K562 (cell line): ENCODE results near the gene ZSWIM8. TPM values are rescaled to one million over a fixed set of nuclear protein-coding genes. Genes with fewer than 3 reads are reported as not detected.

Experiments
- ARID1B ChIP-seq: fragments of 450-650 bp; IDR thresholded peaks from 2 replicates; pipeline ENCODE4 v1.6.1; 2016; ENCODE audit warnings: antibody characterized with exemption, mild to moderate bottlenecking, inconsistent platforms
- CXXC5 ChIP-seq: fragments of 250-450 bp; sonication (Bioruptor Pico); IDR thresholded peaks from 2 replicates; pipeline ENCODE4 v1.8.0; 2022; ENCODE audit warnings: inconsistent platforms, mild to moderate bottlenecking, moderate library complexity
- GABPA ChIP-seq: fragments of 200-800 bp; sonication (Bioruptor generic); conservative IDR thresholded peaks from 2 replicates; pipeline ENCODE4 v1.6.1; 2016; ENCODE audit warnings: low read depth, missing genetic modification characterization, missing compliant biosample characterization
- KLF6 ChIP-seq: fragments of 250-450 bp; sonication (Bioruptor Pico); IDR thresholded peaks from 2 replicates; pipeline ENCODE4 v1.4.0; 2020; ENCODE audit warnings: mild to moderate bottlenecking, moderate library complexity, borderline replicate concordance
- SAP30 ChIP-seq: fragments of 200-600 bp; sonication (generic); IDR thresholded peaks from 2 replicates; pipeline ENCODE4 v1.6.1; 2012; ENCODE audit warnings: borderline replicate concordance, low read depth, mild to moderate bottlenecking, moderate library complexity, low read length, control low read depth, inconsistent platforms; ENCODE audit not compliant: insufficient read depth, poor library complexity, severe bottlenecking
- STAG1 ChIP-seq: sonication (generic); formaldehyde crosslinking; IDR thresholded peaks from 2 replicates; pipeline ENCODE4 v1.5.0; 2020; ENCODE audit warnings: missing genetic modification reagents, borderline replicate concordance
- ZBTB7A ChIP-seq: IDR thresholded peaks from 2 replicates; pipeline ENCODE4 v1.6.1; 2011; ENCODE audit warnings: low read depth, mild to moderate bottlenecking, low read length, moderate library complexity, borderline replicate concordance; ENCODE audit not compliant: control insufficient read depth
- ZC3H11A ChIP-seq: IDR thresholded peaks from 2 replicates; pipeline ENCODE4 v1.6.1; 2012; ENCODE audit warnings: low read depth, low read length, improper control_type of control experiment
- polyA plus RNA-seq, 8 experiments: library from polyadenylated mRNA; depleted of rRNA in 4 of 8; stranded (reverse) in 5 of 8; unstranded in 3 of 8; fragments of >200 nt; fragmentation: Nextera tagmentation in 2 of 8; fragmentation: Illumina TruSeq in 1 of 8; extraction: Ambion mirVana in 2 of 8; extraction: Trizol in 1 of 8; gene quantifications; 2 replicates each; pipeline versions ENCODE4 v1.2.1 to v1.2.3, GENCODE V29; 2011 to 2014; ENCODE audit warnings: inconsistent platforms in 1 of 8, missing spikeins in 1 of 8
- total RNA-seq, 7 experiments: library from RNA; depleted of rRNA in 6 of 7; stranded (reverse); fragments of >200 nt in 6 of 7; fragmentation: Illumina TruSeq in 2 of 7; extraction: Trizol in 2 of 7; gene quantifications; 2 replicates each; pipeline versions ENCODE4 v1.2.1 to v1.2.3, GENCODE V29; 2011 to 2021; ENCODE audit warnings: low replicate concordance in 1 of 7
- TF ChIP-seq, protein P1 (sequence below): sonication (generic); formaldehyde crosslinking; IDR thresholded peaks from 2 replicates; pipeline ENCODE4 v1.8.1; 2023; ENCODE audit warnings: mild to moderate bottlenecking, missing genetic modification reagents, moderate library complexity
- TF ChIP-seq, protein P2 (sequence below), 2 experiments: fragments of 200-800 bp in 1 of 2; sonication (Bioruptor generic) in 1 of 2; sonication (generic) in 1 of 2; formaldehyde crosslinking in 1 of 2; IDR thresholded peaks in 1 of 2; conservative IDR thresholded peaks in 1 of 2; 2 replicates each; pipeline versions ENCODE4 v1.5.0 to v1.6.1; 2016 to 2020; ENCODE audit warnings: missing compliant biosample characterization in 1 of 2, missing genetic modification characterization in 1 of 2, missing genetic modification reagents in 1 of 2
- TF ChIP-seq, protein P3 (sequence below): fragments of 450-650 bp; IDR thresholded peaks from 2 replicates; pipeline ENCODE4 v1.6.1; 2016
- TF ChIP-seq, protein P4 (sequence below), 2 experiments: fragments of 450-650 bp; formaldehyde crosslinking in 1 of 2; IDR thresholded peaks; 2 replicates each; pipeline versions ENCODE4 v1.4.0 to v1.6.1; 2014 to 2020; ENCODE audit warnings: mild to moderate bottlenecking in 2 of 2, borderline replicate concordance in 1 of 2, low read depth in 1 of 2

The ZSWIM8 gene
- total and polyA plus RNA-seq, 9 of the 15 experiments (the other 6 are each of a cell fraction or from before 2014, with no cell fraction given) = 5.6 to 47.8 (median 26.7) TPM

DNA sequence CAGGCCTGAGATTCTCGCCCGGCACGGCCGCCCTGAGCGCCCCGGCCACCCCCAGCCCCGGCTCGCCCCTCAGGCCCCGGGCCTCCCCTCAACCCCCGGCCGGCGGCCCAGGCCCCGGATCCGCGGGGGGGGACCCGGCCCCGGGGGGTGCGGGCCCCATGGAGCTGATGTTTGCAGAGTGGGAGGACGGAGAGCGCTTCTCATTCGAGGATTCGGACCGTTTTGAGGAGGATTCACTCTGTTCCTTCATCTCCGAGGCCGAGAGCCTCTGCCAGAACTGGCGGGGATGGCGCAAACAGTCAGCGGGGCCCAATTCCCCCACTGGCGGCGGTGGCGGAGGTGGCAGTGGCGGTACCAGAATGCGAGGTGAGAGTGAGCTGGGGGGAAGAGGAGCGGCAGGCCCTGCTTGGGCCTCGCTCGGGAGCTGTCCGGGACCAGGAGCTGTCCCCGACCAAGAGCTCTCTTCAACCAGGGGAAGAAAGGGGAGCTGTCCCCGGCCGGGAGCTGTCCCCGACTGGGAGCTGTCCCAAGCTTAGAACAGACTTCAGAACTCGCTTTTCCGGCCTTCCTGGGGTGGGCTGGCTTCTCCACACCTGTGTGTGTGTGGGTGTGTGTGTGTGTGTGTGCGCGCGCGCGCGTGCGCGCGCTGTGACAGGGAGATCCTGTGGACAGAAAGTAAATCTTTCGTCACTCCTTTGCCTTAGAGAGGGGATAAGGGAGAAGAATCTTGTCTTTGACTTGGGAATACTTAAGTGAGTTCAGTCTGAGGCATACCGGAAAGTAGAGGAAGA lies 510 bp downstream of the ZSWIM8 start (continued):
- 0 out of 2 replicates have a peak, but pooled peaks have one; percentile 40 for TF ChIP-seq STAG1 (CRISPR knock-in tag)
- peak; percentile 6; the same call in 1 of the 2 replicates for TF ChIP-seq CXXC5 (CRISPR knock-in tag)
- TF ChIP-seq KLF6 (CRISPR knock-in tag) = no peak
- peak; percentile 80 for TF ChIP-seq SAP30
- TF ChIP-seq ARID1B = peak; percentile 25; the same call in 1 of the 2 replicates
- TF ChIP-seq ZC3H11A = 0 out of 2 replicates have a peak, but pooled peaks have one; percentile 9
- TF ChIP-seq, protein P1, sequence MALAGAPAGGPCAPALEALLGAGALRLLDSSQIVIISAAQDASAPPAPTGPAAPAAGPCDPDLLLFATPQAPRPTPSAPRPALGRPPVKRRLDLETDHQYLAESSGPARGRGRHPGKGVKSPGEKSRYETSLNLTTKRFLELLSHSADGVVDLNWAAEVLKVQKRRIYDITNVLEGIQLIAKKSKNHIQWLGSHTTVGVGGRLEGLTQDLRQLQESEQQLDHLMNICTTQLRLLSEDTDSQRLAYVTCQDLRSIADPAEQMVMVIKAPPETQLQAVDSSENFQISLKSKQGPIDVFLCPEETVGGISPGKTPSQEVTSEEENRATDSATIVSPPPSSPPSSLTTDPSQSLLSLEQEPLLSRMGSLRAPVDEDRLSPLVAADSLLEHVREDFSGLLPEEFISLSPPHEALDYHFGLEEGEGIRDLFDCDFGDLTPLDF (CRISPR knock-in tag) = peak; percentile 10; the same call in 1 of the 2 replicates
- TF ChIP-seq, protein P2, sequence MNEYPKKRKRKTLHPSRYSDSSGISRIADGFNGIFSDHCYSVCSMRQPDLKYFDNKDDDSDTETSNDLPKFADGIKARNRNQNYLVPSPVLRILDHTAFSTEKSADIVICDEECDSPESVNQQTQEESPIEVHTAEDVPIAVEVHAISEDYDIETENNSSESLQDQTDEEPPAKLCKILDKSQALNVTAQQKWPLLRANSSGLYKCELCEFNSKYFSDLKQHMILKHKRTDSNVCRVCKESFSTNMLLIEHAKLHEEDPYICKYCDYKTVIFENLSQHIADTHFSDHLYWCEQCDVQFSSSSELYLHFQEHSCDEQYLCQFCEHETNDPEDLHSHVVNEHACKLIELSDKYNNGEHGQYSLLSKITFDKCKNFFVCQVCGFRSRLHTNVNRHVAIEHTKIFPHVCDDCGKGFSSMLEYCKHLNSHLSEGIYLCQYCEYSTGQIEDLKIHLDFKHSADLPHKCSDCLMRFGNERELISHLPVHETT (CRISPR knock-in tag; conservative IDR thresholded peaks at IDR 0.05 in 1 of 2, IDR thresholded peaks at IDR 0.05 in 1 of 2) = no peak
- peak; percentile 2; the same call in 1 of the 2 replicates for TF ChIP-seq ZBTB7A
- TF ChIP-seq, protein P3, sequence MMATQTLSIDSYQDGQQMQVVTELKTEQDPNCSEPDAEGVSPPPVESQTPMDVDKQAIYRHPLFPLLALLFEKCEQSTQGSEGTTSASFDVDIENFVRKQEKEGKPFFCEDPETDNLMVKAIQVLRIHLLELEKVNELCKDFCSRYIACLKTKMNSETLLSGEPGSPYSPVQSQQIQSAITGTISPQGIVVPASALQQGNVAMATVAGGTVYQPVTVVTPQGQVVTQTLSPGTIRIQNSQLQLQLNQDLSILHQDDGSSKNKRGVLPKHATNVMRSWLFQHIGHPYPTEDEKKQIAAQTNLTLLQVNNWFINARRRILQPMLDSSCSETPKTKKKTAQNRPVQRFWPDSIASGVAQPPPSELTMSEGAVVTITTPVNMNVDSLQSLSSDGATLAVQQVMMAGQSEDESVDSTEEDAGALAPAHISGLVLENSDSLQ = peak; percentile 31; the same call in 1 of the 2 replicates
- TF ChIP-seq, protein P4, sequence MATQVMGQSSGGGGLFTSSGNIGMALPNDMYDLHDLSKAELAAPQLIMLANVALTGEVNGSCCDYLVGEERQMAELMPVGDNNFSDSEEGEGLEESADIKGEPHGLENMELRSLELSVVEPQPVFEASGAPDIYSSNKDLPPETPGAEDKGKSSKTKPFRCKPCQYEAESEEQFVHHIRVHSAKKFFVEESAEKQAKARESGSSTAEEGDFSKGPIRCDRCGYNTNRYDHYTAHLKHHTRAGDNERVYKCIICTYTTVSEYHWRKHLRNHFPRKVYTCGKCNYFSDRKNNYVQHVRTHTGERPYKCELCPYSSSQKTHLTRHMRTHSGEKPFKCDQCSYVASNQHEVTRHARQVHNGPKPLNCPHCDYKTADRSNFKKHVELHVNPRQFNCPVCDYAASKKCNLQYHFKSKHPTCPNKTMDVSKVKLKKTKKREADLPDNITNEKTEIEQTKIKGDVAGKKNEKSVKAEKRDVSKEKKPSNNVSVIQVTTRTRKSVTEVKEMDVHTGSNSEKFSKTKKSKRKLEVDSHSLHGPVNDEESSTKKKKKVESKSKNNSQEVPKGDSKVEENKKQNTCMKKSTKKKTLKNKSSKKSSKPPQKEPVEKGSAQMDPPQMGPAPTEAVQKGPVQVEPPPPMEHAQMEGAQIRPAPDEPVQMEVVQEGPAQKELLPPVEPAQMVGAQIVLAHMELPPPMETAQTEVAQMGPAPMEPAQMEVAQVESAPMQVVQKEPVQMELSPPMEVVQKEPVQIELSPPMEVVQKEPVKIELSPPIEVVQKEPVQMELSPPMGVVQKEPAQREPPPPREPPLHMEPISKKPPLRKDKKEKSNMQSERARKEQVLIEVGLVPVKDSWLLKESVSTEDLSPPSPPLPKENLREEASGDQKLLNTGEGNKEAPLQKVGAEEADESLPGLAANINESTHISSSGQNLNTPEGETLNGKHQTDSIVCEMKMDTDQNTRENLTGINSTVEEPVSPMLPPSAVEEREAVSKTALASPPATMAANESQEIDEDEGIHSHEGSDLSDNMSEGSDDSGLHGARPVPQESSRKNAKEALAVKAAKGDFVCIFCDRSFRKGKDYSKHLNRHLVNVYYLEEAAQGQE (IDR thresholded peaks at IDR 0.05; ENCODE audit: borderline replicate concordance) = peak; percentile 97
- TF ChIP-seq, protein P4 (CRISPR knock-in tag; IDR thresholded peaks at IDR 0.05; ENCODE audit: low read depth) = peak; percentile 92
- peak; percentile 91 for TF ChIP-seq GABPA (tag)
